Effector CD8-positive, alpha-beta T cell (primary cell): ENCODE data around the gene TUBA3E.
"Not testable (repeated sequence)": the region's sequence is repeated elsewhere in the genome, so short reads cannot be mapped to it uniquely, and the experiment has no call there.

Source experiments
- DNase-seq: peaks from one replicate; lab custom pipeline; 2025; lab: John Stamatoyannopoulos, UW

Gene TUBA3E

DNA sequence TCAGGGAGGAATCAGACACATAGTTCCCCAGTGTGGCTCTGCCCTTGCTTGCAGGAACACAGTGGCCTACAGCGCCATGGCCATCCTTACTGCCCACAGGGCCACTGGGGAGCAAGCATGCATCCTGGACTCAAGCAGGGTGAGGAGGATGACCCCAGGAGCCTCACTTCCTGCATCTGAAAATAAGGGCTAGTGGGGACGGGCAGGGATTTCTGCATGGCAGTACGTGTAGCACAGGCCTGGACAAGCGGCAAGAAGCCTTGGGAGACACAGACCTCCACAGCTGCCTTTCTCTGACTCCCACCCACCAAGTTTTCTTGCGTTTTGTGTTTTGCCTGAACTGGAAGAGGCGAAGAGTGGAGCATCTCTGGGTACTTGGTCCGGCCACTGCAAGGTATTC lies 35.8 kb downstream of the TUBA3E start:
- DNase-seq = not testable (repeated sequence)

DNA sequence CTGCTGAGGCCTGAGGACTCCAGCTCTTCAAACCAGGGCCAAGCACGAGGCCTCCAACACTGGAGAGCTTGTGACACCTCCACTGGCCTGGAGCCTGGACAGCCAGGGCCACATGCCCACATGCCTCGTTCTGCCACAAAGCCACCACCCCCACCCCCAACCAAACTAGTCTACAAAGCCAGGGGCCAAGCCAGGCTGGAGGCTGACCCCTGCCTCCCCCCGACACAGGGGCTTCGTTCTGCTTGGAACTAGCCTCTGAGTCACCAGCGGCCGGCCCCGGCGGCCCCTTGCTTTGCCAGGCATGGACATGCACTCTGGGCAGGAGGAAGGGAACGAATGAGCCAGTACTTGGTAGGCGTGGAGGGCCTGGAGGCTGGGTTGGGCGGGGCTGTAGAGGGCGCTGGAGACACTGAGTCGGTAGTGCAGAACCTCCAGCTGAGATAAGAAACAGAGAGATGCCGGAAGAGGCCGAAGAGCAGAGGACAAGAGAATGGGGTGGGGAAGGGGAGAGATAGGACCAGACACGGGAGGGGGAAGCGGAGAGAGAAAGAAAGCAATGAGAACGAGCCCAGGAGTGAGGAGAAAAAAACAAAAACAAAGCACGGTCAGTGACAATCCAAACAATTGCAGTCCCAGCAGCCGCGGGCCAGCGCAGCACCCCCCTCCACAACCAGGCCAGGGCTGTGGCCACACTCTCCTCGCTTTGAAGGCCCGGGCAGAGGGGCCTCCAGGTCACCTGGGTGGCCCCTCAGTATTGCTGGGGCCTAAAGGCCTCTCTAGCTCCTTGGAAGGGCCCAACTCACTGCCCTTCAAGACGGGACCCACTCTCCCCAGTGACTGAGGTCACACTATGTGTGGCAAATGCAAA lies 37.2 kb downstream of the TUBA3E start:
- not testable (repeated sequence) for DNase-seq

DNA sequence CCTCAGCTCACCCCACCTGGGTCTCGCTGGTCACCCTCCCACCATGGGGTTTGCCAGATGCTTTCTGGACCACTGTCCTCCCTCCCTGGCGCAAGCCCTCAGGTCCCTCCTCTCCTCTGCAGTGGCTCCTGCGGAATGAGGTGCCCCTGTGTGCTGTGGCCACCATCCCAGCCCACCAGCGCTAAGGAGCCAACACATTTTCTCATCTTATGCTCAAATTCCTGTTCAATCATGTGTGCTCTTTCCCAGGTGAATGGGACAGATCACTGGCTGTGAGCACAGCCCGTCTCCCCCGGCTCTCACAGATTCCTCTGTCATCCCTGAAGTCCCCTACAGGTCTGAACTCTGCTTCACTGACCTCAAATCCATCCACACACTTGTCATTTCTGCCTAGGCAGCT lies 38.1 kb downstream of the TUBA3E start:
- no peak for DNase-seq

DNA sequence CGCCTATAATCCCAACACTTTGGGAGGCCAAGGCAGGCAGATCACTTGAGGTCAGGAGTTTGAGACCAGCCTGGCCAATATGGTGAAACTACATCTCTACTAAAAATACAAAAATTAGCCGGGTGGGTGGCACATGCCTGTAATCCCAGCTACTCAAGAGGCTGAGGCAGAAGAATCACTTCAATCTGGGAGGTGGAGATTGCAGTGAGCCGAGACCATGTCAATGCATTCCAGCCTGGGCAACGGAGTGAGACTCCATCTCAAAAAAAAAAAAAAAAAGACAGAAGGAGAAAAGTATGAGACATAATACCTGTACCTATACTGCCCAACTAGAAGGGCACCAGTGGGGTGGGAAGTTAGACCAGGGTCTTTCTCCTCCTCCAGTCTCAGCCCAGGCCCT lies 38.9 kb downstream of the TUBA3E start:
- not testable (repeated sequence) for DNase-seq

DNA sequence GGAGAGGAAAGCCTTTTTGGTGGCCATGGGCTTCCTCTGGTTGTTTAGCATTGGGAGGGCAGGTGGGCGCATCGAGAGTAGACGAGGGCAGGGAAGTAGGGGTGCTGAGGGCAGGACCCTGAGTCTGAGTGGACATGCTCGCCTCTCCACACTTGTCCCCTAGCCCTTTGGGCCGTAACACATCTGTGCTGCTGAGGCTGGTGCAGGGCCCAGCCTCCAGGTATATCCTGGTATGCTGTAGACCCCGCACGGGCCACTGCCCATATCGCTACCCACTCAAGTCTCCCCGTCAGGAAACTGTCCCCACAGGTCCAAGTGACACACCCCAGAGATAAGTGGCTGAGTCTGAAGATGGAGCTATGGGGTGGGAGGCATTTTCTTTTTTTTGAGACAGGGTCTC lies 39.6 kb downstream of the TUBA3E start:
- DNase-seq = no peak

DNA sequence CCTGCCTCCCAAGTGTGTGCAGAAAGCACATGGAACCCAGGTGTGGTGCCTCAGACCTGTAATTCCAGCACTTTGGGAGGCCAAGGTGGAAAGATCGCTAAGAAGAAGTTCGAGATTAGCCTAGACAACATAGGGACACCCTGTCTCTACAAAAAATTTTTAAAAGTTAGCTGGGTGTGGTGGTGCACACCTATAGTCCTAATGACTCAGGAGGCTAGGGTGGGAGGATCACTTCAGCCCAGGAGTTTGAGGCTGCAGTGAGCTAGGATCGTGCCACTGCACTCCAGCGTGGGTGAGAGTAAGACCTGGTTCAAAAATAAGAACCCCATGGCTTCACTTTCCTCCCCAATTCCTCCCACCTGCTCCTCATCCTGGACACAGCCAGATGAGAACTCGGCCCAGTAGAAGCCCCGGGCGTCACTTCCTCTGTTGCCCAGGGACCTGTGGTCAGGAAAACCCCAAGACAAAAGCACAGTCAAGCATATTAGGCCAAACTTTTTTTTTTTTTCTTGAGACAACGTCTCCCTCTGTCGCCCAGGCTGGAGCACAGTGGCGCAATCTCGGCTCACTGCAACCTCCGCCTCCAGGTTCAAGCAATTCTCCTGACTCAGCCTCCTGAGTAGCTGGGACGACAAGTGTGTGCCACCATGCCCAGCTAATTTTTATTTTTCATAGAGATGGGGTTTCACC lies 40.3 kb downstream of the TUBA3E start:
- not testable (repeated sequence) for DNase-seq

DNA sequence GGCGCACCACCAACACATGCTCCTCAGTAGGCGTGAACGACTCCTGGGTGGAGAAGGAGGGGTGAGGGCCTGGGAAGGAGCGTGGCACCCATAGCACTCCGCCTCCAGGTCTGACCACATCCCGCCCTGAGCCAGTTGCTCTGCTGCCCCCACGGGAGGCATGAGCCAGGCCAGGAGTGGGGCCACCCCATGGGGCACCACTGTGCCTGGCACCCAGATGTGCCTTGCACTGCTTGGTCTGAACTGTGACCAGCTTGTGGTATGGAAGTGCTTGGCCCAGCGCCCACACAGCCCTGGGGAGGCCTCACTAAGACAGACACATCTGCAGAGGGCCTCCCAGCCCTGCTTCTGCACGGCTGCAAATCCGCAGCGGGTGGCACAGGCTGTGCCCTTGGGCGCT lies 40.9 kb downstream of the TUBA3E start:
- not testable (repeated sequence) for DNase-seq

DNA sequence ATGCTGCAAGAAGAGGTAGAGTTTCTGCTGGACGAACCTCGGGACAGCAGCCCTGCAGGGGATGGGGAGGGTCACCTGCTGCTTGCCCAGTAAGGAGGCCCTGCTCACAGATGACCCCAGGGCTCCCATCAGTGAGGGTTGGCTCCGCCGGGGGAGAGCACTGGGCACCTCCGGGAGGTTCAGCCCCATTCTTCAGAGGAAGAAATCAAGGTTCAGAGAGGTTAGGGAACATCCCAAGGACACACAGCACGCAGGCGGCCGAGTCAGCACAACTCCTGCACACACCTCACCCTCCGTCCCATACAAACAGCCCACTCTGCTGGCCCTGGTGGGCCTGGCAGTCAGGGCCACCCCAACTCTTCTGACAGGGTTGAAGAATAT lies 41.6 kb downstream of the TUBA3E start:
- DNase-seq = no peak

DNA sequence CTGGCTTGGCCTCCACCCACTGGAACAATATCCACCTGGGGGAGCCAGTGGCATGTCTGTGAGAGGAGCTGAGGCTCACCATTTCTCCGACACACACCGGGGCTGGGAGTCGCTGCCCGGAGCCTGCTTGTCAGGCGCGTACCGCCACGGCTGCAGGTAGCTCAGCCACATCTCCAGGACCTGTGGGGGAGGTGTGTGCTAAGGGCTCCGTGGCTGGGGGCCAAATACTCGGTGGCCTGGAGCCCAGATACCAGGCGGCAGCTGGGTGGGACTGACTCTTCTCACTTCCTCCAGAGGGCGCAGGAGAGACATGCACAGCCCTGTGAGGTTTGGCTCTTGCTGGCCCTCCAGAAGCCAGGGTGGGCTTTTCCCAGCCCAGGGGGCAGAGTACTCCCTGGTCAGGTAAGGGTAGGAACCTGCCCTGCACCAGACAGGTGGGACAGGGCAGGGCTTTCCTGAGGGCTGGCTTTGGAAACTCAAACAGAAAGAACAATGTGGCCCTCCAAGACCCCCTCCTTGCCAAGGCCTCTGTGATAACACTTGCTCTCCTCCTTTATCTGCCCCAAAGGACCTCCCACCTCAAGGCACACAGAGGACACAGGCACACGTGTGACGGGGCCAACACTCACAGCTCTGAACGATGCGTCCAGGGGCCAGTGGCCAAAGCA lies 42.1 kb downstream of the TUBA3E start:
- DNase-seq = not testable (repeated sequence)

DNA sequence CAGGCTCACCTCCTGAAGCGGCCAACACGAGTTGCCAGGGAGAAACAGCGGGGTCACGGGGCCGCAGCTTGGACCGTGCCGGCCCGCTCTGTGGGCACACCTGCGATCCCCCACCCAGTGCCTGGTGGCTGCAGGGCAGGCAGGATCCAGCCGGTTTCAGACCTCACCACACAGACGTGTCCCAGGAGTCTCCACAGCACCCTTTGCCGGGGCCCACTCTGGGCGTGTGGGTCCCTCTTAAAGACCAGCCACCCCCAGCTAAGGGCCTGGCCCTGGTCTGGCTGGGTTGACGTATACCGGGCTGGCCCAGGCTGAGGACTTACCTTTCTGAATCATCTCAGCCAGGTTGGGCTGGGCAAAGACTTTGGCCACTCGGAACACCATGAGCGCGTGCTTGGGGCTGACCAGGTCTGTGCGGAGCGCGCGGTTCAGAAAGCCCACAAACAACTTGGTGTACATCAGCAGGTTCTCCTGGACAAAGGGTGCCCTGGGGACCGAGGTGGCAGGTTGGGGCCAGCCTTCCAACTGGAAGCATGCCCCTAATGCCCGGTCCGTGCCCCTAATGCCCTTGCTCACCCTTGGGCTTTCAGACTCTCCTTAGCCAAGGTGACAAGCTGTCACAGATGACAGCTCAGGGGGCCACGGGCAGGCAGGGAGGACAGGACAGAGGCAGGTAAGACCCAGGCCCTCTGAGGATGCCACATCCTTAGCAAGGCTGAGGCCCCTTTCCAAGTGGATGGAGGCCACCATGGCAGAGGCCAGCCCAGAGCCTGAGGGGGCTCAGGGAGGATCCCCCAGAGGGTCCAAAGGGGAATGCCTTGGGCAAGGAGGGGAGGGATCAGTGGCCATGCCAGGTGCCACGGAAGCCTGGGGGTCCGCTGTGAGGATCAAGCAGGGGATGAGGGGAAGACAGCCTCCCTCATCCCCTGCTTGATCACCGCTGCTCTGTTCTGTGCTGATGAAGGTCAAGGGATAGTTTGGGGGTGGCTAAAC lies 43.2 kb downstream of the TUBA3E start:
- DNase-seq = no peak

DNA sequence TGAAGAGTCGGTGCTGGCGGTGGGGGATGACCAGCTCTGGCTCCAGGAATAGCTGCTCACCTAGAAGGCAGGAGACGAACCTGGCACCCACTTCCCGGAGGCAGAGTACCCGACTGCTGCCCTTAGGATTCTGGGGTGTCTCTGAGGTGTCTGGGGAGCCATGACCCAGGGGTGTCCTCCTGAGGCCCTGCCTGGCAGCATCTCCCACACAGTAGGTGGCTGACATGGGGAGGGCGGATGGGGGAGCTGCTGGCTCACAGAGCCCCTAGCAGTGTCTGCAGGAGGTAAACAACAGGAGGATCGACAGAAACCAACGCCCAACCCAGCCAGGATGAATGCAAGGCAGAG lies 43.8 kb downstream of the TUBA3E start:
- not testable (repeated sequence) for DNase-seq

DNA sequence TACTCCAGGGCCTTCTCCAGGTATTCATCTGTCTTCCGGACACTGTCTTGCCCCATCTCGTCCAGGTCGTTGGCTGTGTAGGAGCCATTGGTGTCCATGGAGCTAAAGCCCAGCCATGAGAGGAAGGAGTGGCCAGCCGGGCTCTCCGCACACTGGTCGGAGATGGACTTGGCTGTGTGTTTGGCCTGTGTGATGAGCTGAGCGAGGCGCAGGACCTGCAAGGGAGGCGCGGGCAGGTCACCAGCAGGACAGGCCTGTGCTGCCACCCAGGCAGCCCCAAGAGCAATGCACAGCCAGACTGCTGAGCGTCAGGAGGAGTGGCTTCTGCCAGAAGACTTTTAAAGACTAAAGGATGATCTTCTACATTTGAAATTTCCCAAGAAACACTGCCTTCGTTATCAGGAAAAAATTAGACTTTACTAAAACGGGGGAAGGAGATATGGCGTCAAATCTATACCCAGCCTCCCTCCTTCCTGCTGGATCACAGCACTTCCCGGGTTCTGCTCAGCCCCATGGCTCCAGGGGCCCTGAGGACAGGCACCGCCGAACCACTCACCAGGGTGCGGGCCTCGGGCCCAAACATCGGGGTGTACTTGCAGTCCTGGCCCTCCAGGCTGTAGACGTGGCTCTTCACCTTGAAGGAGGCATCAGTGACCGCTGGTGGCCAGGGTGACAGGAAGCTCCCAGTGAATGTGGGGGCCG lies 44.4 kb downstream of the TUBA3E start:
- not testable (repeated sequence) for DNase-seq

DNA sequence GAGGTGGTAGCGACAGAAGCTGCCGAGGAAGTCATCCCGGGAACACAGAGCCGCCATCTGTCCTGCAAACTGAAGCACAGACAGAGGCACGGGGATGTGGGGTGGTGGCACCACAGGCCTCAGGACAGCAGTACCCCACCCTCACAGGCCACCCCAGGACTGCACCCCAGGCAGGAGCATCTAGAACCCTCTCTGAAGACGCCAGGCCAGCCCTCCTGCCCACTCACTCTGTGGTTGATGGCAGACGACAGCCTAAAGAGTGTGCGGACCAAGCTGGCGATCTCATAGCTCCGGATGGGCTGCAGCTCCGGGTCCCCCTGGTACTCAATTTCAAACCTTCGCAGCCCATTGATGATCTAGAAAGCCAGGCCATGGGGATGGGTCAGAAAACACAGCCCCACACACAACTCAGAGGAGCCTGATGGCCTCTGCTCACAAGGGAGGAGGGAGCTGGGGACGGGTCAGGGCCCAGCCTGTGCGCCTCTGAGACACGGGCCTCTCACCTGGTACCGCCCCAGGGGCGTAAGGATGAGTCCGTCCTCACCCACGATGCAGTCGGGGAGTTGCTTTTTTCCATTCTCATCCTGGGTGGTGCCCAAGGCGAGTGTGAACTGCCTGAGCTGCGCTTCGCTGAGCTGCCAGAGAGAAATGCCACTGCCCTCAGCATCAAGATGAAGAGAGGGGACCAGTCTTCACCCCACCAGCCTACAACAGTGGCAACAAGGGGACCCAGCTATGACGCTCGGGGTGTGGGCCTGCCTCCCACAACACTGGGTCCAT lies 45.2 kb downstream of the TUBA3E start:
- no peak for DNase-seq

DNA sequence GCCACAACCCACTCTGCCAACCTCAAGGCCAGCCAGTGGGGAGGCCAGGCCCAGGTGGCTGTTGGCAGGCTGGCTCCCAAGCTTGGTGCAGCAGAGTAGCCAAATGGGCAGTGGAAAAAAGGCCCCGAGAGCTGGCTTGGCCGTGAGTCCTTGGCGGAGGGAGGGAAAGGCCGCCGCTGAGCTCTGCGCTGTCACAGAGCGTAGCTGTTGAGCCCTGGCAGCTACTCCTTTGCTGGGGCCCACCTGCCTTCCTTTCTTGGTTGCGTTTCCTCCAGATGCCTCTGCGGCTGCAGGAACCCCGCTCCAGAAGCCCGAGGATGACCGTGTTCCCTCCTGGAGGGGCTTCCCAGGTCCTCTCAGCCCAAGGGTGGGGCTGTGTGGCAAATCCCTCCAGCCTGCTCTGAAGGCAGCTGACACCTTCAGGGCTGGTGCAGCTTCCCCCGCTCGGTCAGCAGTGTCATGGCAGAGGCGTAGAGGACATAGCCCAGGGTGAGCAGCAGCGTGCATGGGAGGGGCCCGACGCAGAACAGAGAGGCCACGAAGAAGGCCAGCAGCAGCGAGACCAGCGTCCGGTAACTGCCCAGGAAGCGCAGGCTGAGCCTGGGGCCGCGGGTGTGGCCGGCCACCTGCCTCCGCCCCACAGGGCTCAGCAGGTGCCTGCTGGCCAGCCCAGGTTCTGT lies 46.0 kb downstream of the TUBA3E start:
- DNase-seq = not testable (repeated sequence)

DNA sequence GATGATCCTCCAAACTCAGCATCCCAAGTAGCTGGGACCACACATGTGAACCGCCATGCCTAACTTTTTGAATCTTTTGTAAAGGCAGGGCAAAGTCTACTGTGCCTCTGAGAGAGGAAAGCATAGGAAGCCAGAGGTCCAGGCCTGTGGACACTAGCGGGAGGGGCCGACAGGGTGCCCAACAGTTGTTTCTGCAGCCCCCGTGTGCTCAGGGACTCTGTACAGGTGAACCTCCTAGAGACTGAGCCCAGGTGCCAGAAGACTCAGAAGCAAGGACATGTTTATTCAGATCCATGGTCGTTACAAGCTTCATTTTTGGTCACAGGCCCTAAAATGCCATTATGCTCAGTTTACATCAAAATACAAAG lies 47.1 kb downstream of the TUBA3E start:
- DNase-seq = not testable (repeated sequence)

DNA sequence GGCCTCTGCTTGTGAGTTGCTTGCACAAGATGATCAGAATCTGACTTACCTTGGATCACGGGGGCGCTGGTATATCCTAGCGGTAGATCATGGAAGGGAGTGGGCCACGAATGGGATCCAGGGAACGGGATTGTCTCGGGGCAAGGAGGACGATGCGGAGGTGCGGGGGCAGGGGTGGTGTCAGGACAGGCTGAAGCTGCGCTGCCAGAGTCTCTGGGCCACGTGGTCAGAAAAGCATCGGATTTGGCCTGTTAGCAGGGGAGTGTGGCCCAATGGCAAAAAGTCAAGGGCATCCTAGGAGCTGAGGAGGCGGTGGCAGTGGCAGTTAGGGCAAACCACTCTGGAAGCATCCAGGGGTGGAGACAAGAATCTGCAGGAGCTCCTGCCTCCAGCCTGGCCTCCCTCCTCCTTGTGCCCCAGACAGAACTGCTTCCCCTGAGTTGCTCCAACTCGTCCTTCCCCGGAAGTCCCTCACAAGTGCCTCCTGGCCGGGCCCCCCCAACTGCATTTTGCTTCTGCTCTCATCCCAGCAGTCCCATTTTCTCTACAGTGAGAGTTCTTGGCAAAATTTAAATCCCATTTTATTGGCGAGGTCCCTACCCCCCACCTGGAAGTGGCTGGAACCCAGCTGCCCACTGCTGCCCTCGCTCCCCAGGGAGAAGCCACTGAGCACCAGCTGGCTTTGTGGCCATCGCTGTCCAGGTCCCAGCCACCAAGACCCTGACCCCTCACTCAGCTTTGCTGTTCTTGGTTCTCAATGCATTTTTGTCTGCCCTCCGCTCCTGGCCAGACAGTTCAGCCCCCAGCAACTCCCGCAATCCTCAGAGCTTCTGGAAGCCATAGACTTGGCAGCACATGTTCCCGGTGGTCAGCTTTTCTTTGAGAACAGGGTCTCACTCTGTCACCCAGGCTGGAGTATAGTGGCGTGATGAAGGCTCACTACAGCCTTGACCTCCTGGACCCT lies 47.8 kb downstream of the TUBA3E start:
- DNase-seq = no peak

DNA sequence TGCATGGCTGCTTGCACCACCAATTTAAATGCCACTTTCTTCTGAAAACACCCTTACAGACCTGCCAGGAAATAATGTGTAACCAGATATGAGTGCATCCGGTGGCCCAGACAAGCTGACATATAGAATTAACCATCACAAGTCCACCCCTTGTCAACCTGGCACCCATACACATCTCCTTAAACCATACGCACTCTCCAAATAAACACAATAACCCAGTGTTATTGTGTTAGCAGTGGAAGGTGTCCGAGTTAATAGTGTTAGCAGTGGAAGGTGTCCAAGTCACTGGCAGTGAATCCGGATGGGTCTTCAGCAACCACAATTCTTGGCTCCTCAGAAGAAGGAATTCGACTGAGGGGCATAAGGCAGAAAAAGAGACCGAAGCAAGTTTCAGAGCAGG lies 49.7 kb downstream of the TUBA3E start:
- DNase-seq = not testable (repeated sequence)

DNA sequence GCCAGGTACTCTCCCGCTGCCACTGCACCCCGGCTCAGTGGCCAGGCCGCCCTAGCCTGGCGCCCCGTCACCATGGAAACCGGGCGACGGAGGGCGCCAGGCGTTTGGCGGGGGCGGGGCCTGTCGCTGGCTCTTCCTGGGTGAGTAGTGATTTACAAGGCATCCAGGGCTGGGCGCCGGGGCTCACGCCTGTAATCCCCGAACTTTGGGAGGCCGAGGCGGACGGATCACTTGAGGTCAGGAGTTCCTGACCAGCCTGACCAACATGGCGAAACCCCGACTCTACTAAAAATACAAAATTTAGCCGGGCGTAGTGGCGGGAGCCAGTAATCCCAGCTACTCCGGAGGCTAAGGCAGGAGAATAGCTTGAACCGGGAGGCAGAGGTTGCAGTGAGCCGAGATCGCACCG lies 53.2 kb downstream of the TUBA3E start, which contains the start of gene CCDC74B:
CCDC74B (minus strand) TSS at position 107 of the 409 bp plus-strand sequence. CDS start 116 bp downstream, outside the sequence.
- peak; percentile 31 for DNase-seq
